Measurements from ENCODE around the gene EPB41L4A. TPM values are rescaled to one million over a fixed set of nuclear protein-coding genes. Genes with fewer than 3 reads are reported as not detected.
"Not testable (repeated sequence)": the region's sequence is repeated elsewhere in the genome, so short reads cannot be mapped to it uniquely, and the experiment has no call there.

Gene EPB41L4A, protein sequence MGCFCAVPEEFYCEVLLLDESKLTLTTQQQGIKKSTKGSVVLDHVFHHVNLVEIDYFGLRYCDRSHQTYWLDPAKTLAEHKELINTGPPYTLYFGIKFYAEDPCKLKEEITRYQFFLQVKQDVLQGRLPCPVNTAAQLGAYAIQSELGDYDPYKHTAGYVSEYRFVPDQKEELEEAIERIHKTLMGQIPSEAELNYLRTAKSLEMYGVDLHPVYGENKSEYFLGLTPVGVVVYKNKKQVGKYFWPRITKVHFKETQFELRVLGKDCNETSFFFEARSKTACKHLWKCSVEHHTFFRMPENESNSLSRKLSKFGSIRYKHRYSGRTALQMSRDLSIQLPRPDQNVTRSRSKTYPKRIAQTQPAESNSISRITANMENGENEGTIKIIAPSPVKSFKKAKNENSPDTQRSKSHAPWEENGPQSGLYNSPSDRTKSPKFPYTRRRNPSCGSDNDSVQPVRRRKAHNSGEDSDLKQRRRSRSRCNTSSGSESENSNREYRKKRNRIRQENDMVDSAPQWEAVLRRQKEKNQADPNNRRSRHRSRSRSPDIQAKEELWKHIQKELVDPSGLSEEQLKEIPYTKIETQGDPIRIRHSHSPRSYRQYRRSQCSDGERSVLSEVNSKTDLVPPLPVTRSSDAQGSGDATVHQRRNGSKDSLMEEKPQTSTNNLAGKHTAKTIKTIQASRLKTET
- polyA plus RNA-seq (ENCODE audit: insufficient read length in 4 of 4) = 10 to 100 TPM; 23.0 to 28.0 (median 27.1) TPM

DNA sequence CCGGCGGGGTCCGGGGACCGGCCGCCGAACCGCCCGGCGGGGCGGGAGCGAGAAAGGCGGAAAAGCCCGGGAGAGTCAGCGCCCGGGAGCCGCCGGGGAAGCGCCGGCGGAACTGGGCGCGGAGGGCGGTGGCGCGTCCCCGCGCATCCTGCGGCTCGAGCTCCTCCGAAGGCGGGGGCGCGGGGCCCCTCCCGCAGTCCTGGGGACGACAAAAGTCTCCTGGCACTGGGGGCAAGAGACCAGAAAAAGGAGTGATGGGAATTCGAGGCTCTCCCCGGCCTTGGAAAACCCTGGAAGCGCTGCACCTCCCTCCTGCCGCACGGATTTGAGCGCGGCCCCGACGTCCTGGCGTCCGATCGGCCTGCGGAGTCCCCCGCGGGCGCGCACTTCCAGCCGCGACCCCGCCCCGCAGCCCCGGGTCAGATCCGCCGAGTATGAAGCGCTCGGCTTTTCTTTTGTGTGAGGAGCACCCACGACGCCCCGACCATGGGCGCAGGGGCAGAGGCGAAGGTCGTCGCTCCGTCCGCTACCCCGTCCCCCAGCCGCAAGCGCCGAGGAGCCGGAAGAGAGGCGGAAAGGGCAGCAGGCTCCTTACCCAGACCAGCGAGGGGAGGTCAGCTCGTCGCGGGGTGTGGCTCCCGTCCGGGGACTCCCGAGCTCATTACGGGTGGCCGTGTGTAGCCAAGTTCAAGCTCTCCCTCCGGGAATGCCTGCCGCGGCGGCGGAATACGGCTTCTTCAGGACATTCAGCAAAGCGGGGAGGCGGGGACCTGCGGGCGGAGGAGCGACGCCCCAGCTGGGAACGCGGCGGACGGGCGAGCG lies at the start of gene EPB41L4A:
Gene EPB41L4A, minus strand, starts transcription at position 114 of the 822 bp plus-strand sequence. CDS start 238 bp downstream, outside the sequence.
- peak in 1 of 4 donors; percentile 60 for DNase-seq (ENCODE audit: low read depth in 4 of 4, low spot score in 3 of 4)

DNA sequence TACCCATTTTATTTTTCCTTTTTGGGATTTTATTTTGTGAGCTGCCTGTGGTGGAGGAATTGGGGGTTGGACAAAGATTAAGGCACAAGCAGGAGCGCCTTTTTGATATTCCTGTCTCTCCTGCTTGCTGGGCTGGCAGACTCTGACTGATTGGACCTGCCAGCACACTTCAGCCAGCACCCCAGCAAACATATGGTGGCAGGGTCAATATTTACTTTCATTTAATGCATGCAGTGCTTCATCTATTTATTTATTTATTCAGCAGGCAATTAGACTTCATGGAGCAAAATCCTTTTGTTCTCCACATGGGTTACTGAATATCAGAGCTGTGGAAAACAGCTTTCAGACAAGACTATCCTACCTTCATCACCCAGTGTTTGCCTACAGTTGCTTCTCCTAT lies 48.4 kb upstream of the EPB41L4A start:
- DNase-seq (ENCODE audit: low read depth in 4 of 4, low spot score in 3 of 4) = no peak

DNA sequence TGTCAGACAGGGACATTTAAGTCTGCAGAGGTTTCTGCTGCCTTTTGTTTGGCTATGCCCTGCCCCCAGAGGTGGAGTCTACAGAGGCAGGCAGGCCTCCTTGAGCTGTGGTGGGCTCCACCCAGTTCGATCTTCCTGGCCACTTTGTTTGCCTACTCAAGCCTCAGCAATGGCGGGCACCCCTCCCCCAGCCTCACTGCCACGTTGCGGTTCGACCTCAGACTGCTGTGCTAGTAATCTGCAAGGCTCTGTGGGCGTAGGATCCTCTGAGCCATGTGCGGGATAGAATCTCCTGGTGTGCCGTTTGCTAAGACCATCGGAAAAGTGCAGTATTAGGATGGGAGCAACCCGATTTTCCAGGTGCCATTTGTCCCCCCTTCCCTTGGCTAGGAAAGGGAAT lies 47.2 kb upstream of the EPB41L4A start:
- not testable (repeated sequence) for DNase-seq (ENCODE audit: low read depth in 4 of 4, low spot score in 3 of 4)

GRCh38 chr5:112447187-112447760 lies 28.2 kb upstream of the EPB41L4A start:
- DNase-seq (ENCODE audit: low read depth in 4 of 4, low spot score in 3 of 4) = not testable (repeated sequence)

DNA sequence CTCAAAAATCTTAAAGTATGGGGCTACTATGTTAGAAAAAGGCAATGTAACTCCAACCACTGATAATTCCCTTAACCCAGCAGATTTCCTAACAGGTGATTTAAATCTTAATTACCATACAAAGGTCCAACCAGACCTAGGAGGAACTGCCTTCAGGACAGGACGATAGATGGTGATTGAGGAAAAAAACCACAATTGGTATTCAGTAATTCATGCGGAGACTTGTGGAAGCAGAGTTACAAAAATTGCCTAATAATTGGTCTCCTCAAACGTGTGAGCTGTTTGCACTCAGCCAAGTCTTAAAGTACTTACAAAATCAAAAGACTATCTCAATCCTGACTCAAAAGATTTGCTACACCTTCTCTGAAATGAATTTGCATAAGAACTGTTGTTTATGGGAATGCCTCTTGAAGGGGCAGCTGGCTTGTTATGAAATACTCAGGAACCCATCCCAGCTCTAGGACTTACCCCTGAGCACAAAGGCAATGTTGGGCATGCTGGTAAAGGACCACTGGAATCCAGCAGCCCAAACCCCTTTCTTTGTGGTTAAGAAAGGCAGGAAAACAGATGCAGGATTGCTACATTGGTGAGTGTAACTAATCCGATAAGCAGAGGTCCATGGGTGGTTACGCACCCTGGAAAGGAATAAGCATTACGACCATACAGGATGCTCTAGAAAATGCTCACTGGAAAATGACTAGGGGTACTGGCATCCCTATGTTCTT lies 26.7 kb upstream of the EPB41L4A start:
- DNase-seq (ENCODE audit: low read depth in 4 of 4, low spot score in 3 of 4) = no peak

DNA sequence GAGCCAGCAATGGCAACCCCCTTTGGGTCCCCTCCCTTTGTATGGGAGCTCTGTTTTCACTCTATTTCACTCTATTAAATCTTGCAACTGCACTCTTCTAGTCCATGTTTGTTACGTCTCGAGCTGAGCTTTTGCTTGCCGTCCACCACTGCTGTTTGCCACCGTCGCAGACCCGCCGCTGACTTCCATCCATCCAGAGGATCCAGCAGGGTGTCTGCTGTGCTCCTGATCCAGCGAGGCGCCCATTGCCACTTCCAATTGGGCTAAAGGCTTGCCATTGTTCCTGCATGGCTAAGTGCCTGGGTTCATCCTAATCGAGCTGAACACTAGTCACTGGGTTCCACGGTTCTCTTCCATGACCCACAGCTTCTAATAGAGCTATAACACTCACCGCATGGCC lies 24.9 kb upstream of the EPB41L4A start:
- DNase-seq (ENCODE audit: low read depth in 4 of 4, low spot score in 3 of 4) = not testable (repeated sequence)

DNA sequence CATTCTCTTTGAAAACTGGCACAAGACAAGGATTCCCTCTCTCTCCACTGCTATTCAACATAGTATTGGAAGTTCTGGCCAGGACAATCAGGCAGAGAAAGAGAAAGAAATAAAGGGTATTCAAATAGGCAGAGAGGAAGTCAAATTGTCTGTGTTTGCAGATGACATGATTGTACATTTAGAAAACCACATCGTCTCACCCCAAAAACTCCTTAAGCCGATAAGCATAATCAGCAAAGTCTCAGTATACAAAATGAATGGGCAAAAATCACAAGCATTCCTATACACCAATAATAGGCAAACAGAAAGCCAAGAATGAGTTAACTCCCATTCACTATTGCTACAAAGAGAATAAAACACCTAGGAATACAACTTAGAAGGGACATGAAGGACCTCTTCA lies 21.0 kb upstream of the EPB41L4A start:
- DNase-seq (ENCODE audit: low read depth in 4 of 4, low spot score in 3 of 4) = no peak

DNA sequence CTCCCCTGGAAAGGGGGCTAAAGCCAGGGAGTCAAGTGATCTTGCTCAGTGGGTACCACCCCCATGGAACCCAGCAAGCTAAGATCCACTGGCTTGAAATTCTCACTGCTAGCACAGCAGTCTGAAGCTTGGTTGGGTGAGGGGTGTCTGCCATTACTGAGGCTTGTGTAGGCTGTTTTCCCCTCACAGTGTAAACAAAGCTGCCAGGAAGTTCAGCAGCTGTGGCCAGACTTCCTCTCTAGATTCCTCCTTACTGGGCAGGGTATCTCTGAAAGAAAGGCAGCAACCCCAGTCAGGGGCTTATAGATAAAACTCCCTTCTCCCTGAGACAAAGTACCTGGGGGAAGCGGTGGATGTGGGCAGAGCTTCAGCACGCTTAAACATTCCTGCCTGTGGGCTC lies 17.1 kb upstream of the EPB41L4A start:
- DNase-seq (ENCODE audit: low read depth in 4 of 4, low spot score in 3 of 4) = no peak

GRCh38 chr5:112434641-112435040 lies 15.6 kb upstream of the EPB41L4A start:
- DNase-seq (ENCODE audit: low read depth in 4 of 4, low spot score in 3 of 4) = no peak

DNA sequence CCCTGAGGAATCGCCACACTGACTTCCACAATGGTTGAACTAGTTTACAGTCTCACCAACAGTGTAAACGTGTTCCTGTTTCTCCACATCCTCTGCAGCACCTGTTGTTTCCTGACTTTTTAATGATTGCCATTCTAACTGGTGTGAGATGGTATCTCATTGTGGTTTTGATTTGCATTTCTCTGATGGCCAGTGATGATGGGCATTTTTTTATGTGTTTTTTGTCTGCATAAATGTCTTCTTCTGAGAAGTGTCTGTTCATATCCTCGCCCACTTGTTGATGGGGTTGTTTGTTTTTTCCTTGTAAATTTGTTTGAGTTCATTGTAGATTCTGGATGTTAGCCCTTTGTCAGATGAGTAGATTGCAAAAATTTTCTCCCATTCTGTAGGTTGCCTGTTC lies 7.1 kb upstream of the EPB41L4A start:
- not testable (repeated sequence) for DNase-seq (ENCODE audit: low read depth in 4 of 4, low spot score in 3 of 4)

- peak in 3 of 4 donors; percentile 79 to 84 (median 80) for DNase-seq (ENCODE audit: low read depth in 4 of 4, low spot score in 3 of 4)
Observed at GRCh38 chr5:112419986-112420864, 1.1 kb upstream of the EPB41L4A start.

- DNase-seq (ENCODE audit: low read depth in 4 of 4, low spot score in 3 of 4) = peak in 1 of 4 donors; percentile 38
Observed at GRCh38 chr5:112418659-112419163, 366 bp downstream of the EPB41L4A start.

GRCh38 chr5:112417931-112418658 lies 982 bp downstream of the EPB41L4A start:
- DNase-seq (ENCODE audit: low read depth in 4 of 4, low spot score in 3 of 4) = peak in 1 of 4 donors; percentile 21

GRCh38 chr5:112415552-112415951 lies 3.5 kb downstream of the EPB41L4A start:
- no peak for DNase-seq (ENCODE audit: low read depth in 4 of 4, low spot score in 3 of 4)

- DNase-seq (ENCODE audit: low read depth in 4 of 4, low spot score in 3 of 4) = no peak
Observed at GRCh38 chr5:112413611-112414010, 5.5 kb downstream of the EPB41L4A start.

DNA sequence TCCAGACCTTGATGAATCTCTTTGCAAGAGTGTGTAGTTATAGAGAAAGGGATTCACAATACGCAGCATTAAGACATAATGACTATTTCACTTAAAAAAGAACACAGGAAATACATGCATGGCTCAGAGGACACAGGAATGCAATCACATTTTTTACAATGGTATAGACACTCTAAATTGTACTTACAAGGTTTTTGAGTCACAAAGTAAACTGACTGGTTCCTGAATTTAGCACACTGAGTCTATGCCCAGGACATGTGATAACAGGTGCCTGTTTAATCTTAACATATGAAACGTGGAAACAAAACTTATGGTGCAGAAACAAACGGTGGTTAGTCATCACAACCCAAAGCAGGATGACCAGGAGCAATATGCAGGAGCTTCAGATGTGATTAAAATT lies 6.7 kb downstream of the EPB41L4A start:
- no peak for DNase-seq (ENCODE audit: low read depth in 4 of 4, low spot score in 3 of 4)

DNA sequence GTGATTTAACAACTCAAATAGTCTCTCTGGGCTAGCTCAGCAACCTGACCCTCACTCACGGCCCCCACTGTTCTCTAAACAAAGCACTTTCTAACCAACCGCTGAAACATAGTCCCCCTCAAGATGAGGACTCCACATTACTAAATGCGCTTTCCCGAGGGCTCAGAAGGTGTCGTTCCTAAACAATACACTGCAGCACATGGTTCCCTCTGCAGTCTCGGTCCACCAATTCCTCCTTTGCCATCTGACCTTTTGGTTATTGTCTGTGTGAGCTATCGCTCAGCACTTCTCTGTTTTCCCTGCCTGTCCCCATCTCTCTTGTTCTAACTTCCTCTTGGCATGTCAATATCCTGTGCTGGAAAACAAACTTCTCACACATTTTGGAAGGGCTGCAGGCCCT lies 7.2 kb downstream of the EPB41L4A start:
- DNase-seq (ENCODE audit: low read depth in 4 of 4, low spot score in 3 of 4) = no peak

DNA sequence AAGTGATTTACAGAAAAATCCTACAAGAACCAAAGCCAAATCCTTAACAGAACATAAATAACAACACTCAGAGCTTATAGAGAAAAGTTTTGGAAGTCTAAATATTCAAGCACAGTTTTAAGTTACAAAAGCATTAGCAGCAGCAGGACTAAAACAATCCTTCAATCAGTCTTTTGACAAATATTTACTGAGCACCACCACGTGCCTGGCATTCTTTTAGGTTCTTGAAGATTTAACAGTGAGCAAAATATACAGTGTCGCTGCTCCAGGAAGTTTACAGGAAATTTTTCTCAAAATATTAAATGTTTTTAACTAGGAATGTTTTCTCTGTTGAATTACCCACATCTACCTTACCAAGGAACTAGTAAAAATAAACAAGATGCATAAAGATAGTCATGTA lies 11.4 kb downstream of the EPB41L4A start:
- no peak for DNase-seq (ENCODE audit: low read depth in 4 of 4, low spot score in 3 of 4)

Measured in right renal pelvis (tissue), 4 donors.